Coronary artery (tissue), 2 donors: Measurements from ENCODE around the gene CARS1.

ENCODE experiments used
- DNase-seq: peaks from one replicate; pipeline ENCODE4 v3.0.0-alpha.2; 2017; ENCODE audit warnings: low spot score
- H3K27ac ChIP-seq, 2 donors: fragments of 200-600 bp; sonication (generic); one replicate each; pipeline ENCODE4 v1.5.1; 2016 to 2019
- H3K4me3 ChIP-seq: fragments of 200-600 bp; sonication (generic); 2 replicates; pipeline ENCODE4 v1.5.1; 2016; ENCODE audit warnings: mild to moderate bottlenecking, moderate library complexity
- CTCF ChIP-seq: fragments of 200-600 bp; sonication (generic); IDR thresholded peaks from one replicate; pipeline ENCODE4 v1.5.1; 2019; ENCODE audit warnings: antibody characterized with exemption

CARS1 gene

GRCh38 chr11:2994336-2994730, 62.9 kb downstream of the CARS1 start:
- no peak overlapping the region for H3K27ac ChIP-seq
- peak; percentile 64 for DNase-seq
- TF ChIP-seq CTCF: no peak
- no peak overlapping the region for H3K4me3 ChIP-seq

- no peak for DNase-seq
- no peak for TF ChIP-seq CTCF
- Histone ChIP-seq H3K4me3 (peak overlapping the region; percentile 78), H3K27ac (no peak overlapping the region)
Measured at GRCh38 chr11:2992997-2993325, 64.3 kb downstream of the CARS1 start.

- Histone ChIP-seq H3K4me3 (peak within 1 kb of the TSS; percentile 78), H3K27ac (peak within 1 kb of the TSS; percentile 94 to 99)
- TF ChIP-seq CTCF: no peak
- peak; percentile 96 for DNase-seq
Measured at GRCh38 chr11:2992234-2992996, 64.8 kb downstream of the CARS1 start, which contains the start of gene NAP1L4. NAP1L4 (minus strand) TSS chr11:2992329; CDS start chr11:2979220, 13,109 bp downstream.

GRCh38 chr11:2991452-2992233, 65.6 kb downstream of the CARS1 start:
- no peak for TF ChIP-seq CTCF
- peak overlapping the region; percentile 94 to 99 for H3K27ac ChIP-seq
- H3K4me3 ChIP-seq: peak overlapping the region; percentile 78
- DNase-seq: peak; percentile 80

- peak overlapping the region; percentile 78 for H3K4me3 ChIP-seq
- DNase-seq: peak; percentile 46
- no peak for TF ChIP-seq CTCF
- H3K27ac ChIP-seq: peak overlapping the region; percentile 94 to 99
Measured at GRCh38 chr11:2990617-2991451, 66.4 kb downstream of the CARS1 start.

- DNase-seq: no peak
- H3K27ac ChIP-seq: no peak overlapping the region
- peak overlapping the region; percentile 78 for H3K4me3 ChIP-seq
- no peak for TF ChIP-seq CTCF
Measured at GRCh38 chr11:2989551-2989950, 67.7 kb downstream of the CARS1 start.
